GM19025 (cell line): ENCODE results near the gene DPEP1.
"Not testable (repeated sequence)": the region's sequence is repeated elsewhere in the genome, so short reads cannot be mapped to it uniquely, and the experiment has no call there.

Source experiments
- ATAC-seq: cut with Tn5 transposase; IDR thresholded peaks from one replicate; pipeline ENCODE4 v1.9.1; 2021; ENCODE audit warnings: mild to moderate bottlenecking, low read depth, moderate library complexity; ENCODE audit not compliant: unreplicated experiment

DPEP1 gene

DNA sequence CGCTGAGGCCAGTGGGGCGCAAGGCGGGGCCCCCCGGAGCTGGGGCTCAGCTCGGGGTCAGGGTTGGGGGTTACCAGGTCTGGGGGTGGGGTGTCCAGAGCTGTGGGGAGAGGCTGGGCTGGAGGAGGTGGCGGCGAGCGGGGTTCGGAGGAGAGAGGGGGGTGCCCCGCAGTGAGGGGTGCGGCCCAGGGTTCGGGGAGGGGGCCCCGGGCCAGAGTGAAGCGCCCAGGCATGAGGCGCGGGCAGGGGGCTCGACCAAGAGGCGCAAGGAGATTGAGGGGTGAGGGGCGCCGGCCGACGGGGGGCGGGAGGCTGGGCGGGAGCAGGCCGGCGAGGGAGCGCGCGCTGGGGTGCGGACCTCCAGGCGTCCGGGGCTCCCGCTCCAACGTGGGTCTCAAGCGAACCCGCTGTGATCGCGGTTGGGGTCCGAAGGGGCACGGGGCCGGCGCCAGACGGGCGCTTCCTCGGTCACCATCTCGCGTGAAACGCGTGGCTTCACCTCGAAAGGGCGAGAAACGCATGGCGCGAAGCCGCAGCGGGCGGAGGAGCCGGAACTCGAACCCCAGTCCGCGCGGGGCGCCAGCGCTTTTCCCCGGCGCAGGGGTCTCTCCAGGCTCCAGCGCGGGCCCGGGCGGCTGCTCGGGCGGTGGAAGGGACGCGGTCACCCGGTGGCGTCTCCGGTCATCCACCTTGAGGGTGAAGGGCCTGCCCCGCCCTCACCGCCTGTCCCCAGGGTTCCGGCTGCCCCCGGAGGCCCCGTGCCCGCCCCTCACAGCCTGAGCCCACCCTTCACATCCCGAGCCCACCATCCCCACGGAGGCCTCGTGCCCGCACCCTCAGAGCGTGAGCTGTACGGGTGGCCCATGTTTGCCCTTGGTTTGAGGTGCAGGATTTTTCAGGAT is 37.0 kb upstream of the DPEP1 start:
- no peak for ATAC-seq

DNA sequence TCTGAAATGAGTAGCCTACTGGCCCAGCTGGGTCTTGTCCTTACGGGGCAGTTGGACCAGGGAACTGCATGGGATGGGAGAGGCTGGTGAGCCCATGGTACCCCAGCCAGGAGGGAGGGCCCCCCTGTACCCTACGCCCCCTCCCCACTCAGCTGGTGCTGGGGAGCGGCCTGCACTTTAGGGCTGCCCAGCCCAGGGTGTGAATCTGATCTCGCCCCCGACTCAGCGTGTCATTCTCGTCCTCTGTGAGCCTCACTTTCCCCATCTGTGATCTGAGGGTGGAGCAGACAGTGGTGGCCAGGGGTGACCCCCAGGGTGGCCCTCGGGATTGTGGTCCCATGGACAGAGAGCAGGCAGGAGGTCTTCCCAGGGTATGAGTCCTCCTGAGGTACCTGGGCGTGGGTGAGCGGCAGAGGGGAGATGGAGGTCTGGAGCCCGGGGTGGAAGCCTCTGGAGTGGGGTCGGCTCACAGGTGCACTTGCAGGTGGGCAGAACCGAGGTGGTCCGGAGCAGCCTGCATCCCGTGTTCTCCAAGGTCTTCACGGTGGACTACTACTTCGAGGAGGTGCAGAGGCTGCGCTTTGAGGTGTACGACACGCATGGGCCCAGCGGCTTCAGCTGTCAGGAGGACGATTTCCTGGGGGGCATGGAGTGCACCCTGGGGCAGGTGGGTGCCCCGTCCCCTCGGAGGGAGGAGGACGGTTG is 36.2 kb upstream of the DPEP1 start:
- ATAC-seq: no peak

GRCh38 chr16:89579351-89579750 is 34.1 kb upstream of the DPEP1 start:
- ATAC-seq: no peak

DNA sequence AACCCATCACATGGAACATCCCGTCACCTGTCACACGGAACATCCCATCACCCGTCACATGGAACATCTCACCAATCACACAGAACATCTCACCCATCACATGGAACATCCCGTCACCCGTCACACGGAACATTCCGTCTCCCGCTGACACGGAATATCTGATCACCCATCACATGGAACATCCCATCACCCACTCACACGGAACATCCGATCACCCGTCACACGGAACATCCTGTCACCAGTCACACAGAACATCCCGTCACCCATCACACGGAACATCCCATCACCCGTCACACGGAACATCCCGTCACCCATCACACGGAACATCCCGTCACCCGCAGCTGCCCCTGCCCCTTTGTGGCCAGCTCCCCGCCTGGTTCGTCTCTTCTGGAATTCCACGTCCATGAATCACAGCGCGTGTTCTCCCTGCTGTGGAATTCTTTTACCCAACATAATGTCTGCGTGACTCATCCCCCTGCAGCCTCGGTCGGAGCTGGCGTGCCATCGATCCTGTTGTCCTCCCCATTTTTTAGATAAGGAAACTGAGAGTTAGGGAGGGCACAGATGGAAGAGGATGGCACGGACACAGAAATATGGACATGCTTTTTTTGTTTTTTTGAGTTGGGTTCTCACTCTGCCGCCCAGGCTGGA is 32.3 kb upstream of the DPEP1 start:
- no peak for ATAC-seq

DNA sequence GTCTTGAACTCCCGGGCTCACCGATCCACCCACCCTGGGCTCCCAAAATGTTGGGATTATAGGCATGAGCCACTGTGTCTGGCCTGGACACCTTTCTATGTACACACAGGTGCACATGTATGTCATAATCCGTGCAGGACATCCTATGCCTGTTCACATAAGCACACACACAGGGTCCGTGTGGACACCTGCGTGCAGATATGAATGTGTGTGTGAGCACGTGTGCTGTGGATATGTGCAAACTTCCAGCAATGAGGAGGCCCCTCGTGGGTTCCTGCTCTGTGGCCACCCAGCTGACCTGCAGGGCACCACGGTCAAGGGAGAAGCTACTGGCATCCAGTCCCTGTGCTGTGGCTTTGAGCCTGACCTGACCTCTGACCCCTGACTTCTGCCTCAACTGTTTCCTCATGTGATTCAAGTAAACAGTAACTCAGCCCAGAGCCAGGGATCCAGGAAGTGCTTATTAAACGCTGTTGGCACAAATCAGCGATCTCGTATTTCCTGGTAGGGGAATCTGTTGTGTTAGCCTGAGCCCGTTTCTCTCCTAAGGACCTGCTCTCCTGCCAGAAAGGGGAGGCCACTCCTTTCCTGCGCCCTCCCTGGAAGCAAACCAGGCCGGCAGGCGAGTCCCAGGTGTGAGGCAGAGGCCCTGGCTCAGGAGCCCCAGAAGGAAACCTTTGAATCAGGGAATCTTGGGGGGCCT is 31.4 kb upstream of the DPEP1 start:
- no peak for ATAC-seq

DNA sequence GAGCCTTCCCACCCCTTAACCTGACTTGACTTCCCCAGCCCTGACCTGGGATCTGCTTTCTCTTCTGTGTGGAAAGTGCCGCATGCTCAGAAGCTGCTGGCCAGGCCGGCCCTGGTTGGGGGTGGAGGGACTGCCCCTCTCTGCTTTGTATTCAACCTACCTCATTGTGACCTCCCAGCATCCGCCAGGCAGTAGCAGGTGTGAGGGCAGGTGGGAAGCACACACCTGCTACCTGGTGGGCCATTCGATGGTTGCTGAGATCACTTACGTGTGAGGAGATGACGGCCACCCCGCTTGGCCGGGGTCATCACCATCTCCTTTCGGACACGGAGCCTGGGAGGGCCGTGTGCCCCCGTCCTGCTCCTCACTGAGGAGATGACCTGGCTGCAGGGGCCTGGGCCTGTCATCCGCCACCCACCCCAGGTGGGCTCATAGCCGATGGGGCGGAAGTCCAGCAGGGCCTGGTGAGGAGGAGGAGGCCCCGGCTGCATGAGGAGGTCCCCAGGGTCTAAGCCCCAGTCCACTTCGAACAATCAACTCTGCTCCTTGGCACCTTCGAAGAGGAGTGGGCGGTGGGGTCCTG is 30.7 kb upstream of the DPEP1 start:
- ATAC-seq: no peak

DNA sequence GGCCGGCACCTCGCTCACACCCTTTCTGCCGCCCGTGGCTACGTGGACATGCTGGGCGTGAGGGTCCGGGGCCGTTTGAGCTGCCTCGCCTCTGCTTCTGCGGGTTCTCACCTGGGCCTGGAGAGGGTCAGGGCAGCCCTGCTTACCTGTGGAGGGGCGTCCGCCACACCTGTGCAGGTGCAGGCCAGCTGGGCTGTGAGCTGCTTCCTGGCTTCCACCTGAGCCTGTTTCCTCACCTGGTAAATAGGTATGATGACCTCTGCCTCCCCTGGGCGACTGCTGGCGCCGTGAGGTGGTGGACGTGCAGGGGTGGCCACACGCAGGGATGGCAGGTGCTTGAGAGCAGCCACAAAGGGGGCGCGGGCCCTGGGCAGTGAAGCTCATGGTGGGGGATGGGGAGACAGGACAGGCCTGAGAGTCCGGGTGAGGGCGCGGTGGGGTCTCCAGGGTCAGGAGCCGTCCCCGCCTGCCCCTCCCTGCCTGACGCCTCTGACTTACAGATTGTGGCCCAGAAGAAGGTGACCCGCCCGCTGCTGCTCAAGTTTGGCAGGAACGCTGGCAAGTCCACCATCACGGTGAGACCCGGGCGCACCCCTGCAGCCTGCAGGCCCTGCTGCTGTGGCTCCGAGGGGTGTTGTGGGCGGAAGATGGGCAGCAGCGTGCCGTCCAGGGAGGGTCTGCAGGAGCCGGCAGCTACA is 30.1 kb upstream of the DPEP1 start:
- no peak for ATAC-seq

DNA sequence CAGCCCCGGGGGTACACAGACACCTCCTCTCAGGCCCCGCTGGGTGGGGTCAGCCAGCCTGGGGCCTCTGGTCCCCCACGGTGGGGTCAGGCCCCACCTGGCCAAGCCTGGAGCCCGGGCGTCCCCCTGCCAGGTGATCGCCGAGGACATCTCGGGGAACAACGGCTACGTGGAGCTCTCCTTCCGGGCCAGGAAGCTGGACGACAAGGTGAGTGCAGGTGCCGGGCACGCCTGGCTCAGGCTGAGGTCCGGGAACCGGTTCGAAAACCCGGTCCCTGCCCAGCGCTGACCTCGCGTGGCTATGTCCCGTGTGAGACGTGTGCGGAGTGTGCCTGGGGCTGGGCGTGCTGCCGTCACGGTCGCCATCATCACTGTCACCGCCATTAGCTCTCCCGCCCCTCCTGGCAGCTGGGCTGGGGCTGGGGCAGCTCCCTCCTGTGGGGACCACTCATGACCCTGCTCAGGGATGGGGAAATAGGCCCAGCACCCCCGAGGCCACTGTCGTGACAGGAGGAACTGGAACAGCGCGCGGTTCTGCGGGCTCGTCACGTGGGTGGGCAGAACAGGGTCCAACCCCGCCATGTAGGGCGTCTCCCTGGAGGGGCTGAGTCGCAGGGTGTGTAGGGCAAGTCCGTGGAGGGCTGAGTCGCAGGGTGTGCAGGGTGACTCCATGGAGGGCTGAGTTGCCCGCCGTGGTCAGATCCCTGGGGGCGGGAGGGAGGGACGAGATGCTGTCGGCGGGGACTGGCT is 29.4 kb upstream of the DPEP1 start:
- ATAC-seq: no peak

- no peak for ATAC-seq
Measured at GRCh38 chr16:89584768-89585549, 28.5 kb upstream of the DPEP1 start.

DNA sequence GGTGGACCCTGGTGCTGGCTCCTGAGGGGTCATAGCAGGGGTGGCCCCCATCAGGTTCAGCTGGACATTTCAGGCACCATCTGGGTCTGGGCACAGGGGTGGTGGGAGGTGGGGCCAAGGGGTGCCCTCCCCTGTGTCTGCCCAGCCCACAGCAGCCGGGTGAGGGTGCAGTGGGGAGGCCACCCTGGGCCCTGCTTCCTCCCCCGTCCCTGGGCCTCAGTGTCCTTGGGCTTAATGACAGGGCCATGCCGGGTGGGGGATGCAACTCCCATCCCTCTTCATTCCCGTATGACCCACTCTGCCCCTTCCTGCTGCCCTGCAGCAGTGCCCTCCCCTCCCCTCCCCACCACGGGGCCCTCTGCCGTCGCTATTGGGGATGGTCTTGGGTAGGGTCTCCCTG is 27.2 kb upstream of the DPEP1 start:
- no peak for ATAC-seq

DNA sequence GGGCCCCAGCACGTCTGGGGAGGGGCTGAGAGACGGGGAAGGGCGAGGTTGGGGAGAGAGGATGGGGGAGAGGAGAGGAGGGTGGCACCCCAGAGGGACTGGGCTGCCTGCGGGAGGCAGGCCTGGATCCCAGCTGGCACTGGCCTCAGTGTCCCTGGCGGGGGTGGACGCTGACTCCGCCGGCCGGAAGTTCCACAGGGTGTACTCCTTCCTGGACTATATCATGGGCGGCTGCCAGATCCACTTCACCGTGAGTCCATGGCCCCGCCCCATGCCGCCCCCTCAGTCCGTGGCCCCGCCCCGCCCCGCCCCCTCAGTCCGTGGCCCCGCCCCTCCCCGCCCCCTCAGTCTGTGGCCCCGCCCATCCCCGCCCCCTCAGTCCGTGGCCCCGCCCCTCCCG is 26.6 kb upstream of the DPEP1 start:
- ATAC-seq: no peak

GRCh38 chr16:89587676-89588075 is 25.8 kb upstream of the DPEP1 start:
- ATAC-seq: not testable (repeated sequence)

- no peak for ATAC-seq
Measured at GRCh38 chr16:89588413-89589109, 24.9 kb upstream of the DPEP1 start.

DNA sequence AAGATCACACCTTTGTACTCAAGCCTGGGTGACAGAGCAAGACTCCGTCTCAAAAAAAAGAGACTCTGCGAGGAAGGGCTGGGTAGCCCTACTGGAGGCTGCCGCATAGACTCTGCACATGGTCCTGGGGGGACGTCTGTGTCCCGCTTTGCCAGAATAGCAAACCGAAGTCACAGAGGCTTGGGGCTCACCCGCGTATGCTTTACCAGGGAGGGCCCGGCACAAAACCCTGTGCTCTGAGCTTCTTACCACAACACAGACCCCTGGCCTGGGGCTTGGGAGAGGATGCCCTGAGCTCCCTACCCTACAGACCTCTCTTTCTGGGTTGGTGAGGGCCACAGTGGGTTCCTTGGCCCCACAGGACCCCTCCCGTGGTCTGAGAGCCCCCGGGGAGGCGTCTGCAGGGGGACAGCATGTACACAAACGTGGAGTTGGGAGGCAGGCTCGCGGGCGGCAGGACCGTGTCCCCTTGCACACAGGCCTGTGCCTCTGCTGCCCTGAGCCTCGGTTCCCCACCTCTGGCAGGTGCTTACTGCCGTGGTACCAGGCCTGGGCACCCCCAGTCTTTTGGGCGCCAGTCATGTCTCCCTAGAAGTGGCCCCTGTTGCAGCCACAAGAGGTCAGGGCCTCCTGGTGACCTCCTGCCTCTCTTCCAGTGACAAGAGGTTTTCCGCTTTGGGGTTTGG is 24.1 kb upstream of the DPEP1 start:
- ATAC-seq: no peak

GRCh38 chr16:89593841-89594240 is 19.6 kb upstream of the DPEP1 start:
- ATAC-seq: no peak

- ATAC-seq: no peak
Measured at GRCh38 chr16:89595330-89596060, 17.9 kb upstream of the DPEP1 start.
